GM11168 (cell line): ENCODE data around the gene DCUN1D1.

Experiments
- in situ Hi-C: fragments of 300-500 bp; cut with MboI; formaldehyde crosslinking; loops from one replicate; pipeline ENCODE4 v1.12.0; 2022; ENCODE audit warnings: low sequenced_read_pairs; ENCODE audit not compliant: unreplicated experiment

Gene DCUN1D1

DNA sequence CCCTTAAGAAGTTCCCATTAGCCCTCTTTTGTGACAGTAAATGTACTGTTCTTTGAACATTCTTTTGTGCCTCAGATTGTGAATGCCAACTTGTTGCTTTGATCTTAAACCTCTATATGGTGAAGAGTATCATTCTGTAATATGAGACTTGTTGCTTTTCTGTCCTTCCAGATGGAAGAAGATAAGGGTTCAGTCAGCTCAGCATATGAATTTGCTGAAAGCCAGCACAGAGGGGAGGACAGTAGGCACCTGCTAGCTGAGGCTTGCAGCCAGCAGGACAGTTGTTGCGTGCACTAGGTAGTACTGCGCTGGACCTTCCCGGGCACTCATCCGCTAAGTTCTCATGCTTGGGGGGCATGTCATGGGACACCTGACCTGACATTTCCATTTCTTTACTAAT lies 74.7 kb downstream of the DCUN1D1 start:
- in situ Hi-C loops: loop anchor here (25.0 kb wide), 1 partner anchor 482 kb away; no protein-coding TSS in a partner anchor

- in situ Hi-C loops: loop anchor here (25.0 kb wide), 1 partner anchor 483 kb away; no protein-coding TSS in a partner anchor
Measured at GRCh38 chr3:182904164-182904563, 76.2 kb downstream of the DCUN1D1 start.

- in situ Hi-C loops: loop anchor here (25.0 kb wide), 1 partner anchor 485 kb away; no protein-coding TSS in a partner anchor
Measured at GRCh38 chr3:182902236-182902635, 78.1 kb downstream of the DCUN1D1 start.

DNA sequence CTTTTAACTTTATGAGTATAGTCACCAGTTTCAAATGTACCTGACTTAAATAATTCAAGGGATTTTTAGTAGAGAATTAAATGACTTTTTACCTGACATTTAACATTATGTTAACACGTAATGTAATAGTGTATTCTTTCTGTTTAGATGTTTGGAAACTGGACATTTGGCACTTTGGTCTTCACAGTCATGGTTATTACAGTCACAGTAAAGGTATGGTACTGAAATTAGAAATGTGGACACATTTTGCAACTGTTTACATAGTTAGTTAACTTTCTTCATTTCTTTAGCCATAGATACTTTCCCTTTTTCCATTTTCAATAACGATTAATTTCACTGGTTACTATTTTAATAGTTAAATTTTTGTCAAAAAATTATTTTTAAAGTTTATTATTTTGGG lies 83.8 kb downstream of the DCUN1D1 start:
- in situ Hi-C loops: no loop called here

DNA sequence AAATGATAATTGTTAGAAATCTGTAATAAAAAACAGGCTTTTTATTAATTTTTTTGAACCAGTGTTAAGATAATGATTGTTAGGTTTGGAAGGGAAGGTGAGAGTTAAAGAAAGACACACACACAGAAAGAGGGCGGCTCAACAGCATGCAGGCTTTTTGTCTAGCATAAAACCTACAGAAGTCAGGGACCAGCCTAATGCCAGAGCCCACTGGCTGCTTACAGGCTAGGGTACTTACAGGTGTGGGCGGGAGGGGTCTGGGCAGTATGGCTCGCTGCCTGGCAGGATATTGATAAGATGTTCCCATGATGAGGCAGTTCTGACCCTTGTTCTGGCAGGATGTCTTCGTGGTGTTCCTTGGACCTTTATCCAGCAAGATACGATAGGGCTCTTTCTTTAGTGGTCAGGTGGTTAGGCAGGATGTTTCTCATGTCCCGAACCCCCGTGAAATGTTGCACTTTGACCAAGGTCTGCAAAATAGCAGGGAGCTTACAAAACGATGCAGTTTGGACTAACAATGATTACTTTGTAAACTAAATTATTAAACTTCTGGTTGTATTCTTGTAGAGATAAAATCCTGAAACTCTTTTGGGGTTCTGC lies 84.7 kb downstream of the DCUN1D1 start:
- in situ Hi-C loops: no loop called here

DNA sequence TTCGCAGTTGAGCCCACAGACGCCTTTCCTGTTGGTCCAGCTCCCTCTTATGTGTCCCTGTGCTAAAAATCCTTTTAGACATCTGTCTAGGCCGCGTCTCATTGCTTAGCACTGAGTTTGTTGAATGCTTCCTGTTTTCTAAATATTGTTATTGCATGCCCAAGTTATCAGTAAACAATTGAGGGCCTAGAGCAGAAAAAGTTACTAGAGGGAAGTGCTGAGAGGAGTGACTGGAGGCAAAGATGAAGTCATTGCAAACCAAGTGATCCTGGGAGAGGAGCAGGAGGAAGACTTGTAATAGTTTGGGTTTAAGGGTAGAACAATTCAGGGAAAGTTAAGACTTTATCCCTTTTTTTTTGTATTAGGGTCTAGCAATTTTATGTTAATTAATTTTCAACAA lies 88.1 kb downstream of the DCUN1D1 start:
- in situ Hi-C loops: no loop called here

DNA sequence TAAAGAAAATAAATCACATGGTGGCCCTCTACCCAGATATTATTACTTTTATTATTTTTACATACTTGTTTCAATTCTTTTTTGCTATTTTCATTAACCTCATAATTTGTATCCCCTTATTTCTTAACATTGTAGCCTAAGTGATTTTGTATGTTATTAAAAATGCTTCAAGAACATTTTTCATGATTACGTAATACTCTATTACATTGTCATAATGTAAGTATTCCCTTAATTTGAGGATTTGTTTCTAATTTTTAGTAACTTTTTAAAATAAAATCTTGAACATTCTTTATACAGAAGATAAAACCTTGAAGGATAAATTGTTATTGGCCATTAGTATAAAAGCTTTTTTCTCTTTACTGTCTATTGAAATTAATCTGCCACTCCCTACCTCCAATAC lies 89.0 kb downstream of the DCUN1D1 start:
- in situ Hi-C loops: no loop called here

DNA sequence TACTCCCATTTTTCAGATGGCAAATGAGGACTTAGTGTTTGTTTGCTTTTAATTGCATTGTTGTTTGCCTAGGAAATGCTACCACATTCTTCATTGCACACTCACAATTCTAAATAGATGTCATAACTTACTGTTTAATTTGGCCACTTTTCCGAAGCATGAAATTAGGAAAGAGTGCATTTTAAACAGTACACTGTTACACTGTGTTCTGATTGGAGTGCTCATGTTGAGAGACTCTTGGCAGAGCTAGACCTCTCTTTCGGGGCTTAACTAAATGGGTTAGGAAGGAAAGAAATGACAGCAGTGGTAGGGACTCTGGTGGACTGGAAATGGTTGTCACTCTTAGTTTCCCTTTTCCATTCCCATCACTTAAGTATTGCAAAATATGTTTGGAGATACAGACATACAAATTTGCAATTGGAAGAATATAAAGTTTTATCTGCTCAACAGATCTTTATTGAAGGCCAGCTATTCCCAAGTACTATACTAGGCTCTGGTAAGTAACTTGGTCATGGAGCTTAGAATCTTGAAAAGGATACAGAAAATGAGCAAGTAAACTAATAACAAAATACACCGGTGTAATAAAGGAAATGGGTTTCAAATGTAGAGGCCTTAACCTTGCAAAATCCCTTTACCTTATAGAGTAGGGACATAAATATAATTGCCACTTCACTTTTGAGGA lies 90.2 kb downstream of the DCUN1D1 start:
- in situ Hi-C loops: no loop called here
